GM12892 (cell line): Measurements from ENCODE around the gene GIPC3.

Source experiments
- POLR2A ChIP-seq: IDR thresholded peaks from 2 replicates; pipeline ENCODE4 v1.6.1; 2011; ENCODE audit warnings: low read depth, low read length, control low read depth
- POLR2AphosphoS5 ChIP-seq: IDR thresholded peaks from 2 replicates; pipeline ENCODE4 v1.6.1; 2011; ENCODE audit warnings: low read depth, low read length, control low read depth
- TAF1 ChIP-seq: IDR thresholded peaks from 2 replicates; pipeline ENCODE4 v1.6.1; 2011; ENCODE audit warnings: low read depth, mild to moderate bottlenecking, control low read depth, low read length, borderline replicate concordance

DNA sequence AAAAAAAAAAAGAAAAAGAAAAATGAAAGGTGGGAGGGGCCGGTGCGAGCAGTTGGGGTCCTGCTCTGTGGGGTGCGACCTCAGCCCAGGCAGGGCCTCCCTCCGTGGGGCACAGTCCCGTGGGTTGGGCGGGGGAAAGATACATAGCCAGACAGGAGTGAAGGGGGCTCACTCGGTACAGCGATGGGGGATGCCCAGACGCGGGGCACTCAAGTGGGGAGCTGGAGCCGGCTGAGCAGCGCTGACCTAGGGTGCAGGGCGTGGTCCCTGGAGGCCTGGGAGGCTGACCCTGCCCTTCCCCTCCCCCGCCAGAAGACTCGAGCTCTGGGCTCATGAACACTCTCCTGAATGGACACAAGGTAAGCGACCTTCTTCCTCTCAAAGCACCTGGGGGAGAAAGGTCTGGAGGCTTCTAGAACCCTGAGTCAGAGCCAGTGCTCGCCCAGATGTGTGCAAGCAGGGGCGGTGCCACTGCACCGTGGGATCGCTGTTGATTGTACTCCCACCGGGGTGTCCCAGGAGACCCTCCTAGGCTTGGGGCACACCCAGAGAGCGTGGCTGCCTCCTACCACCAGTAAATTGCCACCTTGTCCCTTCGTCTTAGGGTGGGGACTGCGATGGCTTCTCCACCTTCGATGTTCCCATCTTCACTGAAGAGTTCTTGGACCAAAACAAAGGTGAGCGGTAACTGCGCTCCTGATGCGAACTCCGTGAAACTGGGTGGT, 9.2 kb upstream of the GIPC3 start:
- TF ChIP-seq POLR2A (no peak), POLR2AphosphoS5 (no peak), TAF1 (no peak)
